ENCODE measurements around the gene METTL5. TPM values are rescaled to one million over a fixed set of nuclear protein-coding genes. Genes with fewer than 3 reads are reported as not detected.

Gene METTL5
- polyA plus RNA-seq, 1 of the 3 experiments (the other 2 are of a cell fraction): 40.7 TPM

GRCh38 chr2:169765523-169765922 is 59.2 kb downstream of the METTL5 start:
- Histone ChIP-seq H3K4me1 (ENCODE audit: control insufficient read depth in 1 of 2, insufficient read depth in 2 of 2, low read depth in 1 of 2, low read length in 1 of 2) (peaks cover 0 to 7% of the 10 kb centered on the region in 2 experiments; a peak in 2 of 4 replicates), H3K36me3 (replicated peaks in 1 of 2; ENCODE audit: control insufficient read depth in 1 of 2, insufficient read depth in 2 of 2, low read length in 1 of 2) (no peaks in the 10 kb centered on the region), H2AFZ (ENCODE audit: low read depth) (peak overlapping the region; percentile 35; the same call in 1 of the 2 replicates), H3K9me2 (no peaks in the 10 kb centered on the region), H4K20me1 (ENCODE audit: insufficient read depth) (no peaks in the 10 kb centered on the region), H3K4me3 (ENCODE audit: low read depth in 2 of 2, low read length in 1 of 2) (no peak overlapping the region), H3K27me3 (ENCODE audit: insufficient read depth) (no peaks in the 10 kb centered on the region), H3K9ac (no peak overlapping the region), H3F3A (replicated peaks; ENCODE audit: insufficient read depth) (peaks cover 3% of the 10 kb centered on the region), H3K4me2 (no peak overlapping the region), H3K79me2 (ENCODE audit: insufficient read depth) (no peaks in the 10 kb centered on the region), H3K9me3 (no peaks in the 10 kb centered on the region), H3K27ac (ENCODE audit: low read depth in 2 of 2, low read length in 1 of 2) (no peak overlapping the region)
- DNase-seq: no peak
- CTCF ChIA-PET: no interaction called here
- 82% methylated on average over 6 of the region's 6 CpGs for WGBS (ENCODE audit: low lambda C conversion rate)
- TF ChIP-seq NFIC (IDR thresholded peaks at IDR 0.05; ENCODE audit: borderline replicate concordance) (peak; percentile 36; the same call in 1 of the 2 replicates), FOXM1 (IDR thresholded peaks at IDR 0.05; ENCODE audit: low read depth) (no peak)
- POLR2A ChIA-PET: no interaction called here

DNA sequence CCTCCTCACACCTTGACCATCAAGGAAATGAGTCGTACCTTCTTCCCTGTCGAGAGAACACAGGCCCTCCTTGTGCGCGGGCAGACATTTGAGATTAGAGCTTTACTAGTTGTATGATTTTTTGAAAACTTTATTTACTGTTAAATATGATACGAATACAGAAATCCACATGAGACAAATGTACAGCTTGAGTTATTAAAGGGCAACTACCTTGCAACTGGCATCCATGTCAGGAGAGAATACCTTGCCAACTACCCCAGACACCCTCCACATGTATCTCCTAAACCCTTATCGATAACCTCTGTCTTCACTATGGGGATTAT is 62.8 kb downstream of the METTL5 start:
- no peaks in the 10 kb centered on the region for H3F3A ChIP-seq (replicated peaks; ENCODE audit: insufficient read depth)
- H3K27ac ChIP-seq (ENCODE audit: low read depth in 2 of 2, low read length in 1 of 2): no peak overlapping the region
- TF ChIP-seq ZBTB33 (IDR thresholded peaks at IDR 0.05; ENCODE audit: borderline replicate concordance, low read depth): no peak
- no peak for TF ChIP-seq REST (IDR thresholded peaks at IDR 0.05; ENCODE audit: low read depth, low read length)
- TF ChIP-seq CTCF (IDR thresholded peaks at IDR 0.05): no peak
- no peak for TF ChIP-seq RXRA (IDR thresholded peaks at IDR 0.05; ENCODE audit: borderline replicate concordance, low read depth)
- no peak for TF ChIP-seq SIN3A (IDR thresholded peaks at IDR 0.05; ENCODE audit: borderline replicate concordance, low read depth, low read length)
- no peak for TF ChIP-seq EP300 (IDR thresholded peaks at IDR 0.05; ENCODE audit: borderline replicate concordance in 1 of 2, low read depth in 1 of 2, low read length in 1 of 2)
- no peak for TF ChIP-seq NFIC (IDR thresholded peaks at IDR 0.05; ENCODE audit: borderline replicate concordance)
- no peaks in the 10 kb centered on the region for H3K9me3 ChIP-seq
- WGBS (ENCODE audit: low lambda C conversion rate): 87% methylated on average over 6 of the region's 6 CpGs
- no peak overlapping the region for H3K4me3 ChIP-seq (ENCODE audit: low read depth in 2 of 2, low read length in 1 of 2)
- H4K20me1 ChIP-seq (ENCODE audit: insufficient read depth): no peaks in the 10 kb centered on the region
- ChIA-PET CTCF (no interaction called here), POLR2A (no interaction called here)
- no peaks in the 10 kb centered on the region for H3K79me2 ChIP-seq (ENCODE audit: insufficient read depth)
- no peak overlapping the region for H3K4me2 ChIP-seq
- no peaks in the 10 kb centered on the region for H3K27me3 ChIP-seq (ENCODE audit: insufficient read depth)
- peaks cover 0 to 7% of the 10 kb centered on the region in 2 experiments; a peak in 1 of 4 replicates for H3K4me1 ChIP-seq (ENCODE audit: control insufficient read depth in 1 of 2, insufficient read depth in 2 of 2, low read depth in 1 of 2, low read length in 1 of 2)
- H3K9ac ChIP-seq: no peak overlapping the region
- H3K36me3 ChIP-seq (replicated peaks in 1 of 2; ENCODE audit: control insufficient read depth in 1 of 2, insufficient read depth in 2 of 2, low read length in 1 of 2): no peaks in the 10 kb centered on the region
- no peak for DNase-seq
- H2AFZ ChIP-seq (ENCODE audit: low read depth): no peak overlapping the region
- H3K9me2 ChIP-seq: no peaks in the 10 kb centered on the region

Other genes with a start within 250 kb of the METTL5 start
- 8.3 and 10.3 TPM in 2 replicates for gene PPIG, start 240.6 kb downstream of the METTL5 start, polyA plus RNA-seq (2012; rRNA removed)
- gene CFAP210, start 130.5 kb downstream of the METTL5 start, polyA plus RNA-seq (2012; rRNA removed): 0.03 TPM in 1 of 2 replicates, not detected in the other
- gene PHOSPHO2, start 130.4 kb downstream of the METTL5 start, polyA plus RNA-seq (2012; rRNA removed): 0.99 and 1.1 TPM in 2 replicates
- 5.2 and 6.1 TPM in 2 replicates for gene KLHL23, start 91.1 kb downstream of the METTL5 start, polyA plus RNA-seq (2012; rRNA removed)
- gene SSB, start 26.0 kb downstream of the METTL5 start, polyA plus RNA-seq (2012; rRNA removed): 60.8 and 80.3 TPM in 2 replicates
- 5.2 and 6.7 TPM in 2 replicates for gene UBR3, start 2.5 kb upstream of the METTL5 start, polyA plus RNA-seq (2012; rRNA removed)

Data from SK-N-SH (cell line).